Activated CD8-positive, alpha-beta memory T cell treated with anti-CD3 and anti-CD28 coated beads, Interleukin-2, amount 50 U/mL, for 48 hours (primary cell): ENCODE results near the gene TOM1L1.
"Not testable (repeated sequence)": the region's sequence is repeated elsewhere in the genome, so short reads cannot be mapped to it uniquely, and the experiment has no call there.

Experiments used
- DNase-seq: peaks from one replicate; pipeline ENCODE4 v3.0.0-alpha.2; 2020

The TOM1L1 gene

GRCh38 chr17:54900457-54901229 lies at the start of gene TOM1L1:
Gene TOM1L1, plus strand, starts transcription at chr17:54900852. Its CDS starts 14 bp downstream, at chr17:54900866.
- DNase-seq, result peak; percentile 57

DNA sequence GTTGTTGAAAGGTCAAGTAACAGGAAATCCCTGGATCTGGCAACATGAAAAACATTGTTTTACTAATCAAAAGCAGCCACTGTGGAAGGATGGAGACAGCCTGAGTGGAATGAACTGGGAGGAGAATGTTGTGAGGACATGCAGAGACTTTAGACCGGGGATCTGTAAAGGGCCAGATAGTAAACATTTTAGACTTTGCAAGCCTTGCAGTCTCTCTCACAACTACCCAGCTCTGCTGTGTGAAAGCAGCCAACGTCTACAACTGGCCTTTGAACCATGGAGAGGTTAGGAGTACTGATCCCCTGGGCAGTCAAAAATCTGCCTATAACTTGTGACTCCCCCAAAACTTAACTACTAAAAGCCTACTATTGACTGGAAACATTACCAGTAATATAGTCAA lies 41.5 kb upstream of the TOM1L1 start:
- DNase-seq, result no peak

DNA sequence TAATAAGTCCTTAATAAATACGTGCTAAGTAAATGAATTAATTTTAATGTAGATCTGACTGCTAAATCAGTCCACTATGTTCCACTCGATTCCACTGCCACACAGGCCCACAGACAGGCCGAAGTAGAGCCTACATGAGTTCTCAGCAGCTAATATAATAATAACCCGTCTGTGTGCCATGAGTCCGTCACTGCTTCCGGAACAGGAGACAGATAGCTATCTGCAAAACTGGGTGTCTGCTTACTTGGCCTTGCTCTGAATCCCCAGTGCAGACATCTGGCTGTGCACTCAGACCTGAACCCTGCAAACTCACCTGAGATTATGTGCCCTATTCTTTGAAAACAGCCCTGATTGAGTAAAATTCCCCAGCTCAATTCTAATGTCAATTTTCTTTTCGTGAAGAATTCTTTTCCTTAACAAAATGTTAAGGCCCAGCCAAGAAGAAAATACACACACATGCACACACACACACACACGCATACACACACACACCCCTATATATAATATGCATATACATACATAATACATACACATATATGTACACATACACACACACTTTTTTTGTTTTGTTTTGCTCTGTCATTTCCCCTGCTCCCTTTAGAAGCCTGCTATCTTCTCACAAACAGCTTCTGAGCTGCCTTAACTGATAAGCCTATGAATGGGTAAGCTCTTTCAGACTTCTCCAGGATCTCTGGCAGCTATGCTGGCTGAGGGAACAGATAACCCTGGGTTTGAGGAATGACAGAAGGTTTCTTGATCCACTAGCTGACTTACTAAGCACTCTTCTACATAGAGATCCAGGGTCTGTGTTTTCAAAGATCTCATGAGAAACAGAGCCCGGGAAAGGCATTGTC lies 39.8 kb upstream of the TOM1L1 start:
- DNase-seq, result no peak

DNA sequence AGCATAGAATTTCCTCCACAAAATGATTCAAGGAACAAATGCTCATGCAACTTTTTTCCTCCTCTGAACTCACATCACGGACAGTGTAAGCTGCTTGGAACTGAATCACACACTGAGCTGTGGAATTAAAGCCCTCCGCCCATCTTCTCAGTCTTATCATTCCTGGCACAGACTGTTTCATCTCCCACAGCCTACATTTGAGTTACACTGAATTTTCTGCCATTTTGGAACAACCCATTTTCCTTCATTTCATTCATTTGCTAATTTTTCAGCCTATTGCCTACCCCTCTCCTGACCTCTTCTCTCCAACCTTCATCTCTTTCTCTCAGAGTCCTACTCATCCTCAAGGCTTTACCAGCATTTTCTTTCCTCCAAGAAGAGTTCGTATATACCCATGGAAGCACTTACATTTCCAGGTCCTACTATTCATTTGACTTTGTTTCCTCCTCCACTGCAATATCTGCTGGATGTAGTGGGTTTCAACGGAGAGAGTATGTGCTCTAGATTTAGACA lies 39.1 kb upstream of the TOM1L1 start:
- no peak for DNase-seq

DNA sequence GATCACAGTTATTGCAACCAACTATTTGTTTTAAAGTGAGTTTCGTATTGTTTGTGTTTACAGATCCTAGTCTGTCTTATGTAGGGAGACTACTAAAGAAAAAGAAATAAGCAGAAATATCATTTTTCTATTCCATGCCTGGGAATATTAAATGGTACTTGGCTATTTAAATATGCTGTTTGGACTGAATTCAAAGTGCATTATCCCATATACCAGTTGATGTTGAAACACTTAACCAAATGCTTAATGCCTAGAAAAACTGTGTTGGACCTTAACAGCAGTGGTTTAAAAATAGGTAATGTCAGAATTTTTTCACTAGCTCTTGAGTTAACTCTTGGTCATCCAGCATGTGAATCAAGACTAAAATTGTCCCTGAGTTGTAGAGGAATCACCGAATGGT lies 37.5 kb upstream of the TOM1L1 start:
- DNase-seq, result no peak

DNA sequence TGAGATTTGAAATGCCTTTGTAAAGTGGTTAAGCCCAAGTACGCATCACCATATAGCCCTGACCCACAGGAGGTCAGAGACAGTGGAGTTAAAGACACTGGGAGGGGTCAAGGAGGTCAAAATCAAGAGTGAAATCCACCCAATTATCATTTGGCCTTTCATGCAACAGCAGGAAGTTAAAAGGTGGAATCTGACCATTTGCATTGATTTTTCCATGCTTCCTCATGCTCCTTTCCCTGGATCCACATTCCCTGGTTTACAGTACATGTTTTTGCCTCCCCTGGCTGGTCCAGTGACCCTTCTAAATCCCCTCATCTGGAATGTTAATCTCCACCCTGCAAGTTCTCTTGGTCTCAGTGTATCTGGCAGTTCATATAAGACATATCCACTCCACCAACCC lies 36.6 kb upstream of the TOM1L1 start:
- no peak for DNase-seq

DNA sequence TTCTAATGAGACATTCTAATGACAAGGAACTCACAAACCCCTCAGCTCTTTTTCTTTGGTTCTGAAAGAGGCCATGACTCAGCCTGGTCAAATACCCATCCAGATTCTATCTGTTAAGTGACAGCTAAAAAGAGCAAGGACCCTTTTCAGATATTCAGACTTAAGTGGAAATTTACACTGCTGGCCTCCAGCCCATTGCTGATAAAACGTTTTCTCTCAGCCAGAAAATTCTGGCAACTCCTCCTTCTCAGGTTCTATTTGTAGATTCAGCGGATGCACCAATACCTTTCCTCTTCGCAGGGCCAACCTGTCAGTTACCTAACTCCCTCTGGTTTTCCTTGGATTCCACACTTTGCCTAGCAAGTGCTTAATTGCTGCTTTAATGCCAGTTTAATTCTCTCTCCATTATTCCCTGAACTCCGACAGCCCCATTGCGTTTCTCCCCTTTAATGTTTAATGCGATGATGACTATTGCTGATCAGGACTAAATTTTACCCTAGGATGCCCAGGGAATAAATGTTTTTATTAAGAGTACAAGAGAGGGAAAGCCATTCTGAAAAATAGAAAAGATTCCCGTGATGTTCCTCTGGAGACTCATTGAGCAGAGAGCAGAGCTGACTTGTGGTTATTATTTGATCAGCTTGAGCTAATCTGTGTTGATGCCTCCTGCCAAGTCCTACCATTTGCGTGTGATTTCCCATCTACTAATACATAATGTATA lies 35.9 kb upstream of the TOM1L1 start:
- DNase-seq, result no peak

DNA sequence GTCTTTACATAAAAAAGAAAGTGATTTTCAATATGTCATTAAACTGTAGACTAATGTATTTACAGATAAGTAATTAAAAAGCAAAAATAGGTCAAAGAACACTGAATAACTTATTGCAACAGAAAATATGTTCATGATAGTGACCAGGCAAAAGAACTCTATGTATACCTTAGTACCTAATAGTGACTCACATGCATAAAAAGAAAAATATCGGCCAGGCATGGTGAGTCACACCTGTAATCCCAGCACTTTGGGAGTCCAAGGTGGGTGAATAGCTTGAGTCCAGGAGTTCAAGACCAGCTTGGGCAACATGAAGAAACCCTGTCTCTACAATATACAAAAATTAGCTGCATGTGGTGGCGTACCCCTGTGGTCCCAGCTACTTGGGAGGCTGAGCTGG lies 33.0 kb upstream of the TOM1L1 start:
- DNase-seq, result no peak

GRCh38 chr17:54870671-54871175 lies 29.9 kb upstream of the TOM1L1 start:
- DNase-seq, result no peak

GRCh38 chr17:54875906-54876305 lies 24.7 kb upstream of the TOM1L1 start:
- DNase-seq, result not testable (repeated sequence)

DNA sequence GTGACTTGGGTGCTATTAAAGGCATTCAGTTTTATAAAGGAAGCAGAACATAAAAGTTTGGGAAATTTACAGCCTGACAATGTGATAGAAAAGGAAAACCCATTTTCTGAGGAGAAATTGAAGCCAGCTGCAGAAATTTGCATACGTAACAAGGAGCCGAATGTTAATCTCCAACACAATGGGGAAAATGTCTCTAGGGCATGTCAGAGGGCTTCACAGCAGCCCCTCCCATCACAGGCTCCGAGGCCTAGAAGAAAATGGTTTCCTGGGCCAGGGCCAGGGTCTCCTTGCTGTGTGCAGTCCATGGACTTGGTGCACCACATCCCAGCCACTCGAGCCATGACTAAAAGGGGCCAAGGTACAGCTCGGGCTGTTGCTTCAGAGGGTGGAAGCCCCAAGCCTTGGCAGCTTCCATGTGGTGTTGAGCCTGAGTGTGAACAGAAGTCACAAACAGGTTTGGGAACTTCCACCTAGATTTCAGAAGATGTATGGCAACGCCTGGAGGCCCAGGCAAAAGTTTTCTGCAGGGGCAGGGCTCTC lies 23.9 kb upstream of the TOM1L1 start:
- DNase-seq, result no peak

GRCh38 chr17:54881255-54881972 lies 19.2 kb upstream of the TOM1L1 start:
- DNase-seq, result no peak

GRCh38 chr17:54882371-54882770 lies 18.3 kb upstream of the TOM1L1 start:
- DNase-seq, result no peak

DNA sequence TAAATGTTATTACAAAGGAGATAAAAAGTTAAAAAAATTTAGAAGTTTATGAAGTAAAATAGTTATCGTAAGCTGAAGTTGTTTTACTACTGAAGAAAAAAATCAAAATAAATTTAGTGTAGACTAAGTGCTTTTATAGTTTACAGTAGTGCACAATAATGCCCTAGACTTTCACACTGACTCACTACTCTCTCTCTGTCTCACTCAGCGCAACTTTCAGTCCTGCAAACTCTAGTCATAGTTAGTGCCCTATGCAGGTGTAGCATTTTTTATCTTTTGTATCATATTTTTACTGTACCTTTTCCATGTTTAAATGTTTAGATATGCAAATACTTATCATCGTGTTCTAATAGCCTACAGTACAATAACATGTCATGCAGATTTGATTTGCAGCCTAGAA lies 17.7 kb upstream of the TOM1L1 start:
- DNase-seq, result no peak

- no peak for DNase-seq
Measured at GRCh38 chr17:54883939-54884338, 16.7 kb upstream of the TOM1L1 start.

DNA sequence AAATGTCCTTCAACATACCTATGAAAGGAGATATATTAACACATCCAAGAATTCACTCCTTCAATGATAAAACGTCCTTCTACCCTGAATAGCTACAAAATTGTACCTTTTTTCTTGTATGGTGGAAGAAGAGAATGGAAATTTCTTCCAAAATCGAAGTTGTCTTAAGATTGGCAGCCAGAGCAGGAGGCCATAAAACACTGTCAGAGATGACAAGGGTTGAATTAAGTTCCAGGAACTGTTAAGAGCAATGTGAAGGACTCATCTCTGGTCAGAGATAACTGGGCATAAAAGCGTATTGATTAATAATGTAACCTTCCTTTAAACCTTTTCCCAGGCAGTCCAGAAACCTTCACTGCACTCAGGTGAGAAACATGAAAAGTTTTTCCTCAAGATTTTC lies 12.9 kb upstream of the TOM1L1 start:
- DNase-seq, result no peak

GRCh38 chr17:54888254-54888653 lies 12.4 kb upstream of the TOM1L1 start:
- DNase-seq, result no peak

DNA sequence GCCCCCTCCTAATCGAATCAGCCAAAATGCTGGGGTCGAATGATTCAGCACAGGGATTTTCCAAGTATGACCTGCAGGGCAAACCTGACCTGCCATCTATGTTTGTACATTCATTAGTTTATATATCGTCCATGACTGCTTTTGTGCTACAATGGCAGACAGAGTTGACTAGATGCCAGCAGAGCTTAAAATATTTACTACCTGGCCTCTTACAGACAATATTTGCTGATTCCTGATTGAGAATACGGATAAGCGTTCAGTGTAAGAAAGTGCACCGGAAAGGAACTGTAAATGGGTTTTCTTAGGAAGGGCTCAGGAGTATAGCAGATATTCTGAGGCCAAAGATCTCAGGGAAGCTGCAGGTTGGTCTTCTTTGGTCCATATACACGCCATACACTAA lies 11.7 kb upstream of the TOM1L1 start:
- DNase-seq, result no peak

- DNase-seq, result no peak
Measured at GRCh38 chr17:54891176-54891821, 9.4 kb upstream of the TOM1L1 start.

DNA sequence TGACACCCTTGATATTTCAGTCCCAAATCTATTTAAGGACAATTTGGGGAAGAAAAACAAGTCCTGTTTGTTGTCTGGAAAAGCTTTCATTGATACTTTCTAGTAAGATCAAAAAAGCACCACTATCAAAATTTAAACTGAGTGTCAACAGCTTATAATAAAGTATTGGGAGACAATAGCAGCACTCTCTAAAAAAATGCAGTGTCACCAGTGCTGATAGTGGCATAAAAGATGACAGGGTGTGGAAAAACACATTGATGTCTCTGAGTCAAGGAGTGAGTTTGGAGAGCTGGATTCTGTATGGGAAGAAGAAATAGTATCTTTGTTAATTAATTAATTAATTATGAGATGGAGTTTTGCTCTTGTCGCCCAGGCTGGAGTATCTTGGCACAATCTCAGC lies 8.3 kb upstream of the TOM1L1 start:
- DNase-seq, result no peak

- no peak for DNase-seq
Measured at GRCh38 chr17:54898576-54898975, 2.1 kb upstream of the TOM1L1 start.

DNA sequence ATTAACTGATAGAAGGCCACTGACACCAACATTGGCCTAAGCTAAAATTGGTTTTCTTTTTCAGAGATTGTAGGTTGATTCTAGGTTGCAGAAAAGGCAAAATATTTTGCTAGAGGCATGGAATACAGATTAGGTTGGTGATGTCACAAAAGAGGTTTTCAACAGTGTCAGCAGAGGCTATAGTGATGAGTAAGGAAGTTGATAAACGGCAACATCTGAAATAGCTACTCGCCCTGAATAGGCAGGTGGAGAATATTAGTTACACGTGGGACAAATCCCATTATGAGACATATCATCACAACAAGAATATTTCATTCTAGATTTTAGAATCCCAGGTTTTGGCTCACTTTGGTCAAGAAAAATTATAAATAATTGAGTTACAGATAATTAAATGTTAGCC lies 1.5 kb upstream of the TOM1L1 start:
- DNase-seq, result no peak
